Right forelimb (tissue), 1 donor: ENCODE measurements around the gene ANKK1.

Experiments
- DNase-seq: peaks from one replicate; pipeline ENCODE4 v3.0.0-alpha.2; 2018

ANKK1 gene

DNA sequence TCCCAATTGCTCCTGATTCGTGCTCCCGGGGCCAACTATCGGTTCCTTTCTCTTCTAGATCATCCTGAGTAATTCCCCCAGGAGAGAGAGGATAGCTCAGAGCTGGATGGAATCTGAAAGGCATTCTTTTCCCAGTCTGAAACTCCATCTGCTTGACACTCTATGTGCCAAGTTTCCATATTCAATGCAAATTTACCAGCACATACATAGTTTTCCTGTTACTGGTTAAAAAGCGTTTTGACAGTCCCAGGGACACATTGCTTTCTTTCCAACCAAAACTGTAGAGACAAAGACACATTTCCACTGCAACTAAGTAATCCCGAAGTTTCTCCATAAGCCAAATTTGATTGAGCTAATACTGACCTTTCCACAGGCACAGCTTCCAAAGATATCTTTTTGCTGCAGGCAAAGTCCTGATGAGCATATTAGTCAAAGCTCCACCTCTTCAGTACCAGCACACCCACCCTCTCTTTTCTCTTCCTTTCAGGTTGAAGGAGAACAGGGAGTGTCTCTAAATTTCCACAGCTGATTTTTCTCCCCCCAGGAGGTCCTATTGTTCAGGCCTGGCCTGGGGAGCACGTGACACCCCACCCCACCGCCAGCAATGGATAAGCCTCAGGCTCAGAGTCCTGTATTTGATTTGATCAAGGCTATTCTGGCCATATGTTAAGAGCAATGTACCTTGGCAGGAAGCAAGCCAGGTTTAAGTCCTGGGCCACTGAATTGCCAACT is 9.7 kb upstream of the ANKK1 start:
- DNase-seq: no peak

DNA sequence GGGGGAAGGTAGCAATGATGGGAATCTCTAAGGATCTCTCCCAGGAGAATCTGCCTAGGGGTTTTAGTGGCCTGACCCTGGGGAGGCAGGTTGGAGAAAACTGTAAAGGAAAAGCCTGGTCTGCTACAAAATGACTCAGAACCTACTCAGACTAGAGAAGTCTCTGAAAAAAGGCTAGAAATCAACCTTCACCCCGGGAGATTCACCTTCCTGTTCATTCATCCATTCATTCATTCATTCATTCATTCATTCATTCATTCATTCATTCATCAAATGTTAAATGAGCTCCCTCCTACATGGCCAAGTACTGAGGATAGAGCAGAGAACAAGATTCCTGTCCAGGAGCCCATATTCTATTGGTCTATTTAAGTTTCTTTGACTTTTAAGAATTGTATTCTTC is 8.9 kb upstream of the ANKK1 start:
- DNase-seq: no peak

DNA sequence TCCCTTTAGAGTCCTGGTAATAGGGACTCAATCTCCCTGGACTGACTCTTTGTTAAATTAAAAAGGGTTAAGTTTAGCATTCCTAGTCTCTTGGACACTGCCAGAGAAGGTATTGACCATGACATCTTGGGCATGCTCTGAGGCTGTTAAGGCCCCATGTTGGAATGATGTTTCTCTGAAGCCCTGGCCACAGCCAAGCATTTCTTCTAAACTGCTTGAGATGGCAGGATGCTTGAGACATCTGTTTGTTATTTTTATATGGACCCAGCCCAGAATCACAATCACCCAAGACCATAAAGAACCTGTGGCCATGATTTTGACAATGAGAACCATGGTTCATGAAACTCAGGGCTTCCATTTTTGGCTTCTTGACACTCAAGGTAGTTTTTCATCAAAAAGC is 5.5 kb upstream of the ANKK1 start:
- DNase-seq: no peak

DNA sequence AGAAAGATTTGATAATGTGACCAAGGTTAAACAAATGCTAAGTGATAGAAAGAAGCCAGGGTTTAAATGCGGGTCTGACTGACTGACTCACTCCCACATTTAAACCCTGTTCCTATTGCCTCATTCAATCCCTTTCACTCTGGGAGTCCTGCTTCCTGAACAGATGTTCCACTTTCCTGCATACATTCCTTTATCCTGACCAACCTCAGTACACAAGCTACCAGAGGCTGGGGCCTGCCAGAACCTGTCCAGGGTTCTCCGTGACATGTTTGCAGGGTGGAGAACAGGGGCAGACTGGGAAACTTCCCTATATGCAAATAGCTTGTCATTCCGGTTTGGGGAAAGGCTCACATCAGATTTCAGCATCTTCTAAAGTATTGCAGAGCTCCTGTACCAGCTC is 3.0 kb upstream of the ANKK1 start:
- no peak for DNase-seq

DNA sequence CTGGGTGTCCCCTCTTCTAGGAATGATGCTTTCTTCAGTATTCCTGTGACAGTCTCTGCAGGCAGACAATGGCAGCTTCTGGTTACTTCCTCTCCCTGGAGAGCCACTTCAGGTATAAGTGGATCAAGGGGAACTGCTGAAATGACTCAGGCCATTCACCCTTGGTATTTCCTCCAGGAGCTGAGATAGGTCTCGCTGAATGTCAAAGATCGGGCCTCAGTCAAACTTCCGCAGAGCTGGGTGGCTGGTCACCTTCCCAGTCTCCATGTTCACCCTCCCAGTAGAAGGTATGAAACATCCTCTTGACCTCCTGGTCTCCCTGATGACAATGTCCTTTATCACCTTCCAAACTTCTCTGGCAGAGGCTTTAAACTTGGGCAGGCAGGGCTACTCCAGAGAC is 1.8 kb upstream of the ANKK1 start:
- no peak for DNase-seq

DNA sequence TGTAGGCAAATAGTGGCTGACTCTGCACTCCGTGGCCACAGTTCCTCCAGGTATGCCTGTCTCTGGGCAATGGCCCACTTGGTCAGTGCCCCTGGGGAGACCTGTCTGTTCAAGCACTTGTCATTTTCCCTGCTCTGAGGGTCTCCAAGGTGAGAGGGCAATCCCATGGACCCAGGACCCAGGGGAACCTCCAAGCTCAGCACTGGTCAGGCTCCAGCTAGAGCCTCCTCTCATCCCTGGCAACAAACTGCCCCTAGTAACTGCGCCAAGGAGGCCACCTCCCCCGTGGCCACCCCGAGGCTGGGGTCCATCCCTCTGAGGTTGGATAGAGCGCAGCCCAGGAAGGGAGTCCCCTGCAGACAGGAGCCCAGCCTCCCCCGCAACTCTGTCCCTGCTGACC is 713 bp upstream of the ANKK1 start:
- DNase-seq: peak; percentile 33

DNA sequence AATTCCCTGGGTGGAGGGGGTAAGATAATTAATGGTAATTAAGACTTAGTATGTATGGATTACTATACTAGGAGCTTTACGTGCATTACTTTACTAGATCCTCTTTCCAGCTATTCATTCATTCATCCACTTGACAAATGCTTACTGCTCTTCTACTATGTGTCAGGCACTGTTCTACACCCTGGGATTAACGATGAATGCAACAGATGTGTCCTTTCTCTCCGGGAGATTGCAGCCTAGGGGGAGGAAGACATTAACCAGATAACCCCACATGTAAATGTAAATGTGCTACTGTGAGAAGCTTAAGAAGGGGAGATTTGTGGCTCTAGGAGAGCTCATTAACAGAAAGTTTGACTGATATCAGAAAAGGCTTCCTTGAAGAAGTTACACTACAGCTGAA is 1.7 kb downstream of the ANKK1 start:
- no peak for DNase-seq

DNA sequence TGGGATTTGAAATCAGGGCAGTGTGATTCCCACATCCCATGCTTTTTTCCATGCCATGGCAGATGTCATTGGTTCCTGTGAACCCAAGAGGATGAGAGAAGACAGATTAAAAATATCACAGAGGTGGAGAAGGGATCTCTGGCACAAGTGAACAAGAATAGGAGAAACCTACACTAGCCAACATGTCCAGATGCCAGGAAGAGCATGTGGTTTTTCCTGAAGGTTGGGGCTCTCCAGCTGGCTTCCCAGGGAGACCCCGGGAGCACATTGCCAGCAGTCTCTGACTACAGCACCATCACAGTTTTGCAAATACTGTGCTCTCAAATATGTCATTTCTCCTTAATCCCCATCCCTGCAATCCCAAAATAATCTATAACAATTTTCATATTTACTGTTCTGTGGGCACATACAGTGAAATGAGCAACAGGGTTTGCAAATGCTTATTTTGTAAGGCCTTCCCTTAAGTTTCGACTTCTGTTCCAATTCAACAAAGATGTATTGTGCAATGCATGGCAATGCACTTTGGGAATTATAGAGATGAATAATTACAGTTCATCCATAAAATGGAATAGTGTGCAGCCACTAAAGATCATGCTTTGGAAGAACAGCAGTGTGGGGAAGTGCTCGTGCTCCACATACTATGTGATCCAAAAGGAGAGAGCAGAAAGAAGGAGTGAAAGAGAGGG is 4.8 kb downstream of the ANKK1 start:
- DNase-seq: peak; percentile 6

DNA sequence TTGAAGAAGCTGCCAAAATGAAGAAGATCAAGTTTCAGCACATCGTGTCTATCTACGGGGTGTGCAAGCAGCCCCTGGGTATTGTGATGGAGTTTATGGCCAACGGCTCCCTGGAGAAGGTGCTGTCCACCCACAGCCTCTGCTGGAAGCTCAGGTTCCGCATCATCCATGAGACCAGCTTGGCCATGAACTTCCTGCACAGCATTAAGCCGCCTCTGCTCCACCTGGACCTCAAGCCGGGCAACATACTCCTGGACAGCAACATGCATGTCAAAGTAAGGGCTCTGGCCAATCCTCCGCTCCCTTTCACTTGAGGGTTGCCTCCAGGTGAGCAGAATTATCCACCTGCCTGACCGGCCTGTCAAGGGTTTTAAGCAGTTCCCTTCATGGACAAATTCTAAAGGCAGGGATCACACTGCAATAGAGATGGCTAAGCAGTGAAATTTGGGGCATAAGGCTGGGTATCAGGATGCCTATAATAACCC is 6.0 kb downstream of the ANKK1 start:
- DNase-seq: no peak

DNA sequence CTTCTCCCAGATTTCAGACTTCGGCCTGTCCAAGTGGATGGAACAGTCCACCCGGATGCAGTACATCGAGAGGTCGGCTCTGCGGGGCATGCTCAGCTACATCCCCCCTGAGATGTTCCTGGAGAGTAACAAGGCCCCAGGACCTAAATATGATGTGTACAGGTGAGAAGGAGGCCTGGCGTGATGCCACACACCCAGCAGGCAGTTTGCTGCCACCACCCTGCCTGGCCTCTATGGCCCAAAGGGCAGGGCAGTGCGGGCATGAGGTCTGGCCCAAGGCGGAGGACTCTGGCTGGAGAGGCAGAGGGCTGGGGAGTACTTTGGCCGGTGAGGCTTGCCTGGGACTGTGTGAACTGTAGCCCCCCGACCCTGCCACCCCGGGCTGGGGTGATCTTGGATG is 7.3 kb downstream of the ANKK1 start:
- DNase-seq: peak; percentile 11

DNA sequence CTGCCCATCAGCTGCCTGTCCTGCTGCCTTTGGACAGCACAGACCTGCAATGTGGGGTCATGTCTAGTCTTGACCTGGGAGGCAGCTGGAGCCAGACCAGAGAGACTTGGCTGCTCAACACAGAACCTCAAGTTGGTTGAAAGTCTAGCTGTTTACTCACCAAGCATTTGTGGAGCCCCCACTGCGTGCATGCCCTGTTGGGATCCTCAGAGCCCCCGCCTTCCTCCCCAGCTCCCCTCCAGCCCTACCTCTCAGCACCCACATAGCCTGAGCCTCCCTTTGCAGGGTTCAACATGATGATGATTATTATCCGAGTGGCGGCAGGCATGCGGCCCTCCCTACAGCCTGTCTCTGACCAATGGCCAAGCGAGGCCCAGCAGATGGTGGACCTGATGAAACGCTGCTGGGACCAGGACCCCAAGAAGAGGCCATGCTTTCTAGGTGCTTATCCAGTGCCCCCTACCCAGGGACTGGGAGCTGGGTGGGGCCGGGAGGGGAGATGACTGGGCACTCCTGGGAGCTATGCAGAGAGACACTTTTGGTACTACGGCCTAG is 8.3 kb downstream of the ANKK1 start:
- peak; percentile 2 for DNase-seq

DNA sequence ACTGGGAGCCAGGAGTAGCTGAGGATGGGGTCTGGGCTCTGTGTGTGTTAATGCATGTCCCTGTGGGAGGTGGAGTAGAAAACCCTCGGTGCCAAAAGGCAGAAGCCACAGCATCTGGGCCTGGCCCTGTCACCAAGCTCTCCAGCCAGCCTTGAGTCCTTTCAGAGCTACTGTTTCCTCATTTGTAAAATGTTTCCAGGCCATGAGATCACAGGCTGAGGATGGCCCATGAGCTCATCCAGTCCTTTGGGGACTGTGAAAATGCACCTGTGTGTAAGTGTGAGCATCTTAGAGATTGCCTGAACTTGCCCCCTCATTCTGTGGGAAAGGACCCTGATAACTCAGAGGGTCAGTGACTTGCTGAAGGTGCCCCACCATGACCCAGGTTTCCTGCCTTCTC is 9.1 kb downstream of the ANKK1 start:
- no peak for DNase-seq

DNA sequence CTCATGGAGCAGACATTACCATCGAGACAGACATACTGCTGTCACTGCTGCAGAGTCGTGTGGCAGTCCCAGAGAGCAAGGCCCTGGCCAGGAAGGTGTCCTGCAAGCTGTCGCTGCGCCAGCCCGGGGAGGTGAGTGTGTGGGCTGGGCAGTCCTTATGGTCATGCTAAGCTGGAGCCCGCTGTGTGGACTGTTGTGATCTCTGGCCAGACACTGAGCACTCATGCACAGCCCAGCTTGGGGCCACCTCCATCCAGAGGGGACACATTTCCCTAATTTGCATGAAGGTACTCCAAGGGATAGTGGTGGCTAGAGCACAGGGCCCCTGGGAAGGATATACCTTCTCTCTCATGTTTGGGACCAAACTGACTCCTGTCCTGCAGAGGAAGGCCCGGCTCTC is 9.6 kb downstream of the ANKK1 start:
- peak; percentile 22 for DNase-seq

DNA sequence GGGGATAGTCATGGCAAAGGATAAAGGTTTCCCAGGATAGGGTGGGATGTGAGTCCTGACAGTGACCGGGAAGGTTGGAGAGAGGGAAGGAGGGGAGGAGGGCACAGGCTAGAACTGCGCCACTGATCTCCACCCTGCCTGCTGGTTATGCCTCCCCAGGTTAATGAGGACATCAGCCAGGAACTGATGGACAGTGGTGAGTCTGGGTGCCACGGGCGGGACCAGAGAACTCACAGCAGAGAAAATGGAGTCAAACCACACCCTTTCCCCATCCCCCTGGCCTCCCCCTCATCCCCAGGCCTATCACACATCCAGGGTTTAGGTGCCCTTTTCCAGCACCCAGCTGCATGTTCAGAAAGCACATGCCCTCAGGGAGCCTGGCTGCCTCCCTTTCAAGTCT is 10.2 kb downstream of the ANKK1 start:
- DNase-seq: peak; percentile 27

DNA sequence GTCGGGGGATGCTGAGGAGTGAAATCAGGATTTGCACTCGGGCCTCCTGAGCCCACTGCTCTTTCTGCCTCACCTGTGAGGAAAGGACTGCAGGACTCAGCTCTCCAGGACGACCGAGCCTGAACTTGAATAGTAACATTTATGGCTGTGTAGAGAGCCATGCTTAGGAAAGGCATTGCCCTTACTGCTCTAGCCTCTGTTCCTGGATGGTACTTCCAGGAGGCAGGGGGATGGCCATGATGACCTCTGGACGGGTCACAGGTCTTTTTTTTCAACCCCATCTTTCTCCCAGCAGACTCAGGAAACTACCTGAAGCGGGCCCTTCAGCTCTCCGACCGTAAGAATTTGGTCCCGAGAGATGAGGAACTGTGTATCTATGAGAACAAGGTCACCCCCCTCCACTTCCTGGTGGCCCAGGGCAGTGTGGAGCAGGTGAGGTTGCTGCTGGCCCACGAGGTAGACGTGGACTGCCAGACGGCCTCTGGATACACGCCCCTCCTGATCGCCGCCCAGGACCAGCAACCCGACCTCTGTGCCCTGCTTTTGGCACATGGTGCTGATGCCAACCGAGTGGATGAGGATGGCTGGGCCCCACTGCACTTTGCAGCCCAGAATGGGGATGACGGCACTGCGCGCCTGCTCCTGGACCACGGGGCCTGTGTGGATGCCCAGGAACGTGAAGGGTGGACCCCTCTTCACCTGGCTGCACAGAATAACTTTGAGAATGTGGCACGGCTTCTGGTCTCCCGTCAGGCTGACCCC is 11.3 kb downstream of the ANKK1 start:
- DNase-seq: no peak

DNA sequence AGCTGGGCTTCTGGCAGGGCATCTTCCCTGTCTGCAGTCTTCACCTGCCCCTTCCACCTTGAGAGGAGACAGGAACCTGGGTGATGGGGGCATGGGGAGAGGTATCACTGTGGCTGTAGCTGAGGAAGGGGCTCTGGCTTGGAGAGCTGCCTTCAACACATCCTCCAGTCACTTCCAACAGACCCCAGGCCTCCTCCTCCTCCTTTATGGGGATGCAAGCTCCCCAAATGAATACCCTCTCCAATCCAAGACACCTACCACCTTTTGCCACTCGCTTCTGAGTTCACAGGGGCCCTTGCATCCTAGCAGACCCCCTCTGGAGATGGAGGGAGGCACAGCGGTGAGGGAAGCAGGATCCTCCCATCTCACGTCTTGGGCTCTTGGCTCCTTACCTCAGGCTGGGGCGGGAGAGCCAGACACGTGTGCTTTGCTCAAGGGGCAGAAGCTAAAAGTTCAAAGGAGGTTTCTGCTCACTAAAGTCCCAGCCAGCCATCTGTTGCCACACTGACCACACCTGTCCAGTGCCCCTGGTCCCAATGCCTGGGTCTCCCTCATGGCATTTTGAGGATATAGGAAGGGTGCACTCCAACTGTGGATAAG is 13.2 kb downstream of the ANKK1 start:
- peak; percentile 16 for DNase-seq

DNA sequence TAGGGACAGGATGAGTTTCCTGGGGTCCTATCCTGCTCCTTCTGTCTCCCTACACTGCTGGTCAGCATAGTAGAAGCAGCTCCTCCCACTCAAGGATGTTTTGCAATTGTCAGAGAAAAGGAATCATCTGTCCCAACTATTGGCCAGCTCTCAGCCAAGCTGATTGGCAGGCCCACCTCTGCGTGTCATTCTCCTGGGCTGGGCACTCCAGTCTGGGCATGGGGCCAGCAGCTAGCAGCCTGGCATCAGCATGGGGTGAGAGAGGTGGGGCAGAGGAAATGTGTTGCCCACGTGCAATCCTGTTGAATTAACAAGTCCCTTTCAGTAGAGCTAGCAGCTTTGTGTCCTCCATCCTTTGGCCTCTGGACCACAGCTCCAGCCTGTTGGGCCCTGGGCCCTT is 14.1 kb downstream of the ANKK1 start:
- DNase-seq: peak; percentile 40

DNA sequence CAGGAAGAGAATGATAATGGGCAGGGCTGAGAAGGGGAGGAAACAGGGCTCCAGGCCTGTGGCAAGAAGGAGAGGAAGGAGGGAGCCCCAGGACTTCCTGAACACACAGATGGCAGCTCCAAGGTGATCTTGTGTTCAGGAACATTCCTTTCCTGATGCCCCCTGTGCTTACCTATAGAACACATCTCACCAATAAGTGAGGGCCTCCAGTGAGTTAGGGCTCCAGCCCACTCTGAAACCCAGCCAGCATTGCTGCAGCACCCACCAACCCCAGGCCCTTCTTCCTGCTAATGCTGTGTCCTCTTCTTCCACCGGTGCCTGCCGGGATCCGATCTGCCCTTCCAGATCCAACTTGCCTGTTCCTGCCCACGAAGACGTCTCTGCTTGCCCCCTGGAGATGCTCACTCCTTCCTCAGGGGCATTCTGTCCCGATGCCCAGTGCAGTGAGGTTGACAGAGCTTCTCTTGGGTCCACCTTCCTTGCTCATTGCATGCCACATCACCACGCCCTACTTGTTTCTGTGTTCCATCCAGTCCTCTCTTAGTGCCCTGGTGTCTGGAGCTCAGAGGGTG is 17.4 kb downstream of the ANKK1 start:
- DNase-seq: no peak

DNA sequence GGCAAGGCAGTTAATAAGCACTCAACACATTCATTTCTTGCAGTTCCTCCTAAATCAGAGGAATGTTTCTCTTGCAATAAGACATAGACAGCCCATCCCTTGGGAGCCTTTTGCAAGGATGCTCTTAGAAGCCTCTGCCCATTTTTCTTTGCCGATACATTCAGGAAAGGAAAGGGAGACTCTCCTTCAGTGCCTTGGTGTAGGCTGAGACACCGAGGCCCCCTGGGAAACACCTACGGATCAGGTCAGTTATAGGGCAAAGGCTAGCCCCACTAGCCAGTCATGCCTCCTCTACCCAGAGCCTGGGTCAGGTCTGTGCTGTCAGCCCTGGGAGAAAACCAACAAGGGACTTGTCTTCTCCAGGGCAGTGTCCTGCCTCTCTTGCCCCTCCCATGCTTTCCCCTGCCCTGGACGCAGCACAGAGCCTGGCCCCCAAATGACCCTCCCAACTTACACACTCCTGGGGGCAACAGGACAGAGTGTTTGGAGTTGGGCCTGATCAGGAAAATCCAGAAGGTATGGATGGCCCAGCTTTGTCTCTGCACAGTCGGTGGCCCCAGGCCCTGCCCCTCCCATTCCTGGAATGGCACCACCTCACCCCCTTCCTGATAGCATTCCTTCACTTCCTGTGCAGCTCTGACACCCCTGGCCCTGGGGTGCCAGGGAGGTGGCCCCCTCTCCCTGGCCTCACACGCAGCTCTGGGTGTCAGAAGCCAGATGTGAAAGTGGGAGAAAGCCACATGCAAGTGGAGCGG is 18.3 kb downstream of the ANKK1 start:
- DNase-seq: no peak

DNA sequence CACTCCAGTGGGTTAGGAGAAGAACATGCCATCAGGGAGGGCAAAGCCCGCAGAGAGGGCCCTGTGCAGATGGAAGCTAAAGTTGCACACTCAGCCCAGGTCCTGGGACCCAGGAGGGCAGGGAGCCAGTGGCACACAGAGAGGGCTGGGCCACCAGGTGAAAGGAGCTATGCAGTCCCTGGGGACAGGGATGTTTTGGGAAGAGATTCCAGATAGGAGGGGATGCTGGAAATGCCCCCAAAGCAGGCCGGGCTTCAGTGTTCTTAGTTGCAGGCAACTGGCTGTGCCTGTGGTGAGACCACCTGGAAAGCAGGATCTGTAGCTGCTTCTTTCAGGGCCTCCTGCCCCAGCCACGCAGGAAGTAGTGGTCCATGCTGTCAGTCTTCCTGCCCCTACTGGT is 19.6 kb downstream of the ANKK1 start:
- DNase-seq: no peak

DNA sequence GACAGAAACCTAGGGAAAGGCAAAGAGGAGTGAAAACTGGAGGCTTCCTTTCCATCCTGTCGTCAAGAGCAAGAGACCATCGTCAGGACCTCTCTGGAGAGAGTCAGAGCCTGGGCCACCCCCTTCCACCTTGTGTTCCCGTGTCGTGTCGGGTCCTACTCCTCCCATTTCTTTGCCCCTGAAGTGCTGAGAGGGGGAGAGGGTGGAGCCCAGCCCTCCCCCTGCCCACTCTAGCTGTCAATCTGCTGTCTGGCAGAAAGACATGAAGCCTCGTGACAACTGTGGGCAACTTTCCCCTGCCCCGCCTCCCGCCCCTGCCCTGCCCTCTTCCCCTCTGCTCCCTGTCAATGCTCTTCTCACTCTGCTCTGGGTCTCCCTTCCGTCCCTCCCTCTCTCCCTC is 20.6 kb downstream of the ANKK1 start:
- no peak for DNase-seq

DNA sequence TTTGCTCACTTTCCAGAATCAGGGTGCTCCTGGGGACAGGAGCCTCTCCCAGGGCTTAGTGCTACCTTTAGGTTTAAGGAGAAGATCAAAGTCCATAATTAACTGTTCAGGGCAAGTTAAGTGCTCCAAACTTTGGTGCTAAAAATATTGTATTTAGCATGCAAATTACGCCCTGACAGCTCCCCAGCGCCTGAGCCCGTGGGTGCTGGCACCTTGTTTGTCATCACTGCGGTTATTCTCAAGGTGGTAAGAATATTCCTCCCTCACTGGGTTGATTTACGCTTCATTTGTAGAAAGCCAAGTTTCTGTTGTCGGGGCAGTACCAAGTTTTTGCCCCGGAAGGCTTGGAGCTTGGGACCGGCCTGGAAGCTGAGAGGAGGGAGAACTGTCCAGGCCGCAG is 21.3 kb downstream of the ANKK1 start:
- no peak for DNase-seq
